ENCODE data around the gene DPEP2. TPM values are rescaled to one million over a fixed set of nuclear protein-coding genes. Genes with fewer than 3 reads are reported as not detected.

DPEP2 gene
- total and polyA plus RNA-seq, 2 of the 13 experiments (the other 11 are each of a cell fraction or from before 2014, with no cell fraction given): 0.18 TPM; not detected in 1

- TF ChIP-seq, protein P1, sequence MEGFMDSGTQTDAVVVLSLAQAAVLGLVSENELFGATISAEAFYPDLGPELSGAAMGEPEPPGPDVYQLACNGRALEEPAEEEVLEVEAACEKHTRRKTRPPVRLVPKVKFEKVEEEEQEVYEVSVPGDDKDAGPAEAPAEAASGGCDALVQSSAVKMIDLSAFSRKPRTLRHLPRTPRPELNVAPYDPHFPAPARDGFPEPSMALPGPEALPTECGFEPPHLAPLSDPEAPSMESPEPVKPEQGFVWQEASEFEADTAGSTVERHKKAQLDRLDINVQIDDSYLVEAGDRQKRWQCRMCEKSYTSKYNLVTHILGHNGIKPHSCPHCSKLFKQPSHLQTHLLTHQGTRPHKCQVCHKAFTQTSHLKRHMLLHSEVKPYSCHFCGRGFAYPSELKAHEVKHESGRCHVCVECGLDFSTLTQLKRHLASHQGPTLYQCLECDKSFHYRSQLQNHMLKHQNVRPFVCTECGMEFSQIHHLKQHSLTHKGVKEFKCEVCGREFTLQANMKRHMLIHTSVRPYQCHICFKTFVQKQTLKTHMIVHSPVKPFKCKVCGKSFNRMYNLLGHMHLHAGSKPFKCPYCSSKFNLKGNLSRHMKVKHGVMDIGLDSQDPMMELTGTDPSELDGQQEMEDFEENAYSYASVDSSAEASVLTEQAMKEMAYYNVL (CRISPR knock-in tag; IDR thresholded peaks at IDR 0.05; ENCODE audit: borderline replicate concordance): peak; percentile 12; the same call in 1 of the 2 replicates
- no peak for TF ChIP-seq ARHGAP35 (CRISPR knock-in tag; IDR thresholded peaks at IDR 0.05; ENCODE audit: borderline replicate concordance)
- TF ChIP-seq ZNF101 (CRISPR knock-in tag; IDR thresholded peaks at IDR 0.05; ENCODE audit: borderline replicate concordance, low read depth): no peak
- no peak for TF ChIP-seq SP1 (IDR thresholded peaks at IDR 0.05)
- no peak; the same call in 1 of the 2 replicates for TF ChIP-seq SP1 (CRISPR knock-in tag; IDR thresholded peaks at IDR 0.05)
- TF ChIP-seq GATAD2A (CRISPR knock-in tag; IDR thresholded peaks at IDR 0.05): peak; percentile 74
- TF ChIP-seq ZNF138 (CRISPR knock-in tag; IDR thresholded peaks at IDR 0.05; ENCODE audit: low read depth): no peak
- TF ChIP-seq GABPB1 (CRISPR knock-in tag; IDR thresholded peaks at IDR 0.05): no peak
- 0 out of 2 replicates have a peak, but pooled peaks have one; percentile 23 for TF ChIP-seq KDM1A (CRISPR knock-in tag; IDR thresholded peaks at IDR 0.05)
- TF ChIP-seq FOXP1 (IDR thresholded peaks at IDR 0.05): no peak
- 0 out of 2 replicates have a peak, but pooled peaks have one; percentile 38 for TF ChIP-seq FOXP1 (CRISPR knock-in tag; IDR thresholded peaks at IDR 0.05)
- TF ChIP-seq ZFP36L2 (CRISPR knock-in tag; IDR thresholded peaks at IDR 0.05): no peak
- TF ChIP-seq NFE2 (CRISPR knock-in tag; IDR thresholded peaks at IDR 0.05): no peak
- TF ChIP-seq SRSF4 (IDR thresholded peaks at IDR 0.05; ENCODE audit: low read depth, low read length, poor library complexity, severe bottlenecking): no peak
- no peak; the same call in 1 of the 2 replicates for TF ChIP-seq HOXA9 (CRISPR knock-in tag; IDR thresholded peaks at IDR 0.05; ENCODE audit: borderline replicate concordance)
- peak; percentile 94 for TF ChIP-seq HNF4A (CRISPR knock-in tag; IDR thresholded peaks at IDR 0.05)
- TF ChIP-seq ZNF777 (CRISPR knock-in tag; IDR thresholded peaks at IDR 0.05): 0 out of 2 replicates have a peak, but pooled peaks have one; percentile 6
- TF ChIP-seq, protein P2, sequence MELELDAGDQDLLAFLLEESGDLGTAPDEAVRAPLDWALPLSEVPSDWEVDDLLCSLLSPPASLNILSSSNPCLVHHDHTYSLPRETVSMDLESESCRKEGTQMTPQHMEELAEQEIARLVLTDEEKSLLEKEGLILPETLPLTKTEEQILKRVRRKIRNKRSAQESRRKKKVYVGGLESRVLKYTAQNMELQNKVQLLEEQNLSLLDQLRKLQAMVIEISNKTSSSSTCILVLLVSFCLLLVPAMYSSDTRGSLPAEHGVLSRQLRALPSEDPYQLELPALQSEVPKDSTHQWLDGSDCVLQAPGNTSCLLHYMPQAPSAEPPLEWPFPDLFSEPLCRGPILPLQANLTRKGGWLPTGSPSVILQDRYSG (CRISPR knock-in tag; IDR thresholded peaks at IDR 0.05): no peak
- TF ChIP-seq ZNF547 (CRISPR knock-in tag; IDR thresholded peaks at IDR 0.05): no peak
- no peak for TF ChIP-seq U2AF1 (optimal IDR thresholded peaks at IDR 0.05; ENCODE audit: low read depth, low read length)
- TF ChIP-seq ATF7-NPFF (CRISPR knock-in tag; IDR thresholded peaks at IDR 0.05; ENCODE audit: low read depth): no peak
- no peak for TF ChIP-seq HCFC1 (IDR thresholded peaks at IDR 0.05; ENCODE audit: low read depth, low read length)
- TF ChIP-seq, protein P3, sequence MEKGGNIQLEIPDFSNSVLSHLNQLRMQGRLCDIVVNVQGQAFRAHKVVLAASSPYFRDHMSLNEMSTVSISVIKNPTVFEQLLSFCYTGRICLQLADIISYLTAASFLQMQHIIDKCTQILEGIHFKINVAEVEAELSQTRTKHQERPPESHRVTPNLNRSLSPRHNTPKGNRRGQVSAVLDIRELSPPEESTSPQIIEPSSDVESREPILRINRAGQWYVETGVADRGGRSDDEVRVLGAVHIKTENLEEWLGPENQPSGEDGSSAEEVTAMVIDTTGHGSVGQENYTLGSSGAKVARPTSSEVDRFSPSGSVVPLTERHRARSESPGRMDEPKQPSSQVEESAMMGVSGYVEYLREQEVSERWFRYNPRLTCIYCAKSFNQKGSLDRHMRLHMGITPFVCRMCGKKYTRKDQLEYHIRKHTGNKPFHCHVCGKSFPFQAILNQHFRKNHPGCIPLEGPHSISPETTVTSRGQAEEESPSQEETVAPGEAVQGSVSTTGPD (CRISPR knock-in tag; IDR thresholded peaks at IDR 0.05): peak; percentile 49; the same call in 1 of the 2 replicates
Measured at GRCh38 chr16:67943256-67943618, 56.0 kb downstream of the DPEP2 start (continued).

All from HepG2 (cell line).